ENCODE measurements around the gene CYBC1. TPM values are rescaled to one million over a fixed set of nuclear protein-coding genes. Genes with fewer than 3 reads are reported as not detected.

CYBC1 gene
- total and polyA plus RNA-seq, 9 of the 15 experiments (the other 6 are each of a cell fraction or from before 2014, with no cell fraction given), result 1.3 to 71.8 (median 49.9) TPM

DNA sequence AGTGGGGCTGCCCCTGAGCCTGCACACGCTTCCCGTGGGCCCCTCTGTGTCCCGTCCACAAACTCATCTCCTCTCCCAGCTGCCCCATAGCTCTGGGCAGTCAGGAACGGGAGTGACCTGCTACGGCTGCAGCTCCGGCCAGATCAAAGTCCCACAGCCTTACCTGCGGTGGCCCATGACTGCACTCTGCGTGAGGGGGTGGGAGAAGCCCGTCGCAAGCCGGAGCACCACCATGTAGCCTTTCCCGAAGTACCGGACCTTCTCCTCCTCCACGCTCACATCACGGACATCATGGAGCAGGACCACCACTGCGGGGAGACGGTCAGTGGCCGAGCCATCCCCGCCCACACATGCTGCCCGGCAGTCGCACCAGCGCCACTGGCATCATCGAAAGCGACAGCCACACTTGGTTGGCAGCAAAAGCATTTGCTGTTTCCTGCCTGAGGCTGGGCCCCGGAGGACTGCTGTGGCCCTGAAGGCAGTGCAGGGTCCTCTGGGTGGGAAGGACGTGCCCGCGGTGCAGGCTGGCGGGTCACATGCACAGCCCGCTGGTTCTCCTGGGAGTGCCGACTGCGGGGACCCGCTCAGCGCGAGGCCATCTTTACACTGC lies 6.2 kb downstream of the CYBC1 start:
- Histone ChIP-seq H3K27me3 (ENCODE audit: control insufficient read depth in 2 of 2, insufficient read depth in 2 of 2, low read length in 2 of 2) (no peaks in the 10 kb centered on the region), H3K9me3 (replicated peaks; ENCODE audit: control insufficient read depth, insufficient read depth, low read depth, low read length) (no peaks in the 10 kb centered on the region), H4K20me1 (replicated peaks; ENCODE audit: control insufficient read depth, insufficient read depth, low read length) (no peaks in the 10 kb centered on the region), H3K4me3 (no peak overlapping the region), H3K4me1 (replicated peaks in 1 of 2; ENCODE audit: control insufficient read depth in 2 of 2, insufficient read depth in 2 of 2, low read length in 2 of 2) (peaks cover under 1 to 63% of the 10 kb centered on the region in 2 experiments; a peak in 3 of 5 replicates), H3K9ac (ENCODE audit: insufficient read depth in 1 of 2, low read depth in 2 of 2, low read length in 2 of 2) (no peak overlapping the region; a peak in 1 of 4 replicates), H3K27ac (ENCODE audit: extremely low read depth, low read depth, low read length) (no peak overlapping the region), H3K36me3 (ENCODE audit: control insufficient read depth, insufficient read depth, low read length) (peaks cover 33% of the 10 kb centered on the region; the same call in 2 of the 3 replicates), H2AFZ (ENCODE audit: low read depth, low read length) (no peak overlapping the region), H3K9me1 (ENCODE audit: control insufficient read depth, insufficient read depth, low read length) (no peaks in the 10 kb centered on the region), H3K79me2 (ENCODE audit: control insufficient read depth, insufficient read depth, low read length) (peaks cover 8% of the 10 kb centered on the region), H3K4me2 (ENCODE audit: insufficient read depth, low read length) (no peak overlapping the region)
- intact Hi-C loops (cut with micrococcal nuclease) (no loop called here), in situ Hi-C loops (cut with MboI) (no loop called here)
- peak; percentile 42; the same call in 1 of the 2 replicates for TF ChIP-seq POLR2G (IDR thresholded peaks at IDR 0.05; ENCODE audit: low read depth, low read length)
- TF ChIP-seq RBM22 (IDR thresholded peaks at IDR 0.05; ENCODE audit: low read depth, low read length, poor library complexity, severe bottlenecking), result peak; percentile 20
- no peak for TF ChIP-seq ZBTB17 (CRISPR knock-in tag; IDR thresholded peaks at IDR 0.05)
- BruUV-seq (replicated peaks), result no TSS peak
- ChIA-PET CTCF (ENCODE audit: low intra/inter-chr PET ratio) (no interaction called here), POLR2A (no interaction called here)
- no peak for DNase-seq (ENCODE audit: extremely low read depth in 1 of 4, low spot score in 3 of 4)
- WGBS (ENCODE audit: insufficient coverage, low coverage, missing lambda C conversion rate), result 92% methylated on average over 28 of the region's 35 CpGs
- no peak for ATAC-seq
- no peak for FAIRE-seq

- TF ChIP-seq POLR2G (IDR thresholded peaks at IDR 0.05; ENCODE audit: low read depth, low read length), result 0 out of 2 replicates have a peak, but pooled peaks have one; percentile 31
- no peak for TF ChIP-seq ARHGAP35 (IDR thresholded peaks at IDR 0.05; ENCODE audit: partially characterized antibody)
- TF ChIP-seq ELK1 (CRISPR knock-in tag; IDR thresholded peaks at IDR 0.05), result no peak
- Histone ChIP-seq H3K9me3 (replicated peaks; ENCODE audit: control insufficient read depth, insufficient read depth, low read depth, low read length) (no peaks in the 10 kb centered on the region), H3K9ac (ENCODE audit: insufficient read depth in 1 of 2, low read depth in 2 of 2, low read length in 2 of 2) (no peak overlapping the region; a peak in 1 of 4 replicates), H3K4me2 (ENCODE audit: insufficient read depth, low read length) (no peak overlapping the region), H2AFZ (ENCODE audit: low read depth, low read length) (no peak overlapping the region), H3K27me3 (ENCODE audit: control insufficient read depth in 2 of 2, insufficient read depth in 2 of 2, low read length in 2 of 2) (no peaks in the 10 kb centered on the region), H3K36me3 (ENCODE audit: control insufficient read depth, insufficient read depth, low read length) (peaks cover 28% of the 10 kb centered on the region; the same call in 2 of the 3 replicates), H3K79me2 (ENCODE audit: control insufficient read depth, insufficient read depth, low read length) (peaks cover 3% of the 10 kb centered on the region; the same call in 2 of the 3 replicates), H4K20me1 (replicated peaks; ENCODE audit: control insufficient read depth, insufficient read depth, low read length) (no peaks in the 10 kb centered on the region), H3K4me1 (replicated peaks in 1 of 2; ENCODE audit: control insufficient read depth in 2 of 2, insufficient read depth in 2 of 2, low read length in 2 of 2) (peaks cover 0 to 65% of the 10 kb centered on the region in 2 experiments; a peak in 2 of 5 replicates), H3K4me3 (no peak overlapping the region), H3K9me1 (ENCODE audit: control insufficient read depth, insufficient read depth, low read length) (no peaks in the 10 kb centered on the region), H3K27ac (ENCODE audit: extremely low read depth, low read depth, low read length) (no peak overlapping the region)
- ChIA-PET CTCF (ENCODE audit: low intra/inter-chr PET ratio) (no interaction called here), POLR2A (interaction anchor here (1.4 kb wide), 1 partner anchor 13 kb away, joined by 4 read pairs; no protein-coding TSS in a partner anchor)
- FAIRE-seq (no peak), ATAC-seq (no peak), DNase-seq (ENCODE audit: extremely low read depth in 1 of 4, low spot score in 3 of 4) (no peak)
- in situ Hi-C loops (cut with MboI) (no loop called here), intact Hi-C loops (cut with micrococcal nuclease) (no loop called here)
- 90% methylated on average over 26 of the region's 40 CpGs for WGBS (ENCODE audit: insufficient coverage, low coverage, missing lambda C conversion rate)
- BruUV-seq (replicated peaks), result no TSS peak
Observed at GRCh38 chr17:82443465-82444283, 6.9 kb downstream of the CYBC1 start.

Data from K562 (cell line).